ENCODE data around the gene ILK.

The ILK gene

GRCh38 chr11:6629573-6629891, 26.0 kb downstream of the ILK start:
- DNase-seq (ENCODE audit: low read depth), result no peak
- no peak for TF ChIP-seq CTCF (conservative IDR thresholded peaks at IDR 0.05; ENCODE audit: low read length)
- H3K4me3 ChIP-seq (ENCODE audit: low read length), result no peak overlapping the region

GRCh38 chr11:6629892-6630631, 26.5 kb downstream of the ILK start:
- TF ChIP-seq CTCF (conservative IDR thresholded peaks at IDR 0.05; ENCODE audit: low read length), result no peak
- no peak overlapping the region for H3K4me3 ChIP-seq (ENCODE audit: low read length)
- DNase-seq (ENCODE audit: low read depth), result no peak

GRCh38 chr11:6630632-6631291, 27.2 kb downstream of the ILK start:
- H3K4me3 ChIP-seq (ENCODE audit: low read length), result no peak overlapping the region
- TF ChIP-seq CTCF (conservative IDR thresholded peaks at IDR 0.05; ENCODE audit: low read length), result no peak
- no peak for DNase-seq (ENCODE audit: low read depth)

GRCh38 chr11:6631361-6631890, 27.9 kb downstream of the ILK start:
- no peak overlapping the region for H3K4me3 ChIP-seq (ENCODE audit: low read length)
- no peak for DNase-seq (ENCODE audit: low read depth)
- no peak for TF ChIP-seq CTCF (conservative IDR thresholded peaks at IDR 0.05; ENCODE audit: low read length)

- no peak for DNase-seq (ENCODE audit: low read depth)
- H3K4me3 ChIP-seq (ENCODE audit: low read length), result no peak overlapping the region
- no peak for TF ChIP-seq CTCF (conservative IDR thresholded peaks at IDR 0.05; ENCODE audit: low read length)
These were observed 28.8 kb downstream of the ILK start for GRCh38 chr11:6632116-6633073.

GRCh38 chr11:6633422-6634408, 30.1 kb downstream of the ILK start:
- H3K4me3 ChIP-seq (ENCODE audit: low read length), result no peak overlapping the region
- no peak for DNase-seq (ENCODE audit: low read depth)
- TF ChIP-seq CTCF (conservative IDR thresholded peaks at IDR 0.05; ENCODE audit: low read length), result no peak

Data from AG10803 (cell line).